GM12878 (cell line): Measurements from ENCODE around the gene IL19. TPM values are rescaled to one million over a fixed set of nuclear protein-coding genes. Genes with fewer than 3 reads are reported as not detected.
A peak's percentile ranks its signal among the peaks of the same experiment; 100 is the strongest.

ENCODE experiments used
- ATF3 ChIP-seq: IDR thresholded peaks from 2 replicates; pipeline ENCODE4 v1.6.1; 2011; ENCODE audit warnings: low read depth, mild to moderate bottlenecking, low read length, moderate library complexity, borderline replicate concordance; ENCODE audit errors: extremely low read depth
- CBFB ChIP-seq: IDR thresholded peaks from 2 replicates; pipeline ENCODE4 v1.6.1; 2016; ENCODE audit warnings: antibody characterized with exemption, low read depth
- CEBPZ ChIP-seq: fragments of 150-350 bp; IDR thresholded peaks from 2 replicates; pipeline ENCODE4 v1.6.1; 2016; ENCODE audit warnings: low read depth, low read length
- E2F4 ChIP-seq: IDR thresholded peaks from 2 replicates; pipeline ENCODE4 v1.6.1; 2012; ENCODE audit warnings: low read depth, low read length, improper control_type of control experiment
- FOXM1 ChIP-seq: IDR thresholded peaks from 2 replicates; pipeline ENCODE4 v1.6.1; 2012; ENCODE audit warnings: low read depth, mild to moderate bottlenecking, inconsistent platforms, low read length, moderate library complexity
- IKZF2 ChIP-seq, 2 experiments: fragments of 450-650 bp; IDR thresholded peaks; 2 replicates each; pipeline ENCODE4 v1.6.1; 2017; ENCODE audit warnings: mild to moderate bottlenecking in 2 of 2, moderate library complexity in 2 of 2
- IRF3 ChIP-seq: fragments of 450-650 bp; IDR thresholded peaks from 2 replicates; pipeline ENCODE4 v1.6.1; 2014; ENCODE audit warnings: mild to moderate bottlenecking
- KAT2A ChIP-seq: conservative IDR thresholded peaks from 2 replicates; pipeline ENCODE4 v1.6.1; 2011; ENCODE audit warnings: low read depth, low read length; ENCODE audit not compliant: control insufficient read depth
- MAX ChIP-seq: IDR thresholded peaks from 2 replicates; pipeline ENCODE4 v1.6.1; 2012; ENCODE audit warnings: low read depth, low read length, improper control_type of control experiment
- NFIC ChIP-seq: IDR thresholded peaks from 2 replicates; pipeline ENCODE4 v1.6.1; 2012; ENCODE audit warnings: low read depth, mild to moderate bottlenecking, inconsistent platforms, low read length, moderate library complexity
- NRF1 ChIP-seq: conservative IDR thresholded peaks from 2 replicates; pipeline ENCODE4 v1.6.1; 2011; ENCODE audit warnings: mild to moderate bottlenecking, low read depth, low read length, improper control_type of control experiment
- PAX5 ChIP-seq: IDR thresholded peaks from 2 replicates; pipeline ENCODE4 v1.6.1; 2011; ENCODE audit warnings: low read depth, low read length, borderline replicate concordance
- PBX3 ChIP-seq: IDR thresholded peaks from 2 replicates; pipeline ENCODE4 v1.6.1; 2011; ENCODE audit warnings: mild to moderate bottlenecking, low read depth, low read length, moderate library complexity; ENCODE audit not compliant: insufficient replicate concordance
- RELA ChIP-seq: fragments of 450-650 bp; IDR thresholded peaks from 2 replicates; pipeline ENCODE4 v1.8.0; 2014; ENCODE audit warnings: borderline replicate concordance; ENCODE audit not compliant: partially characterized antibody
- RELB ChIP-seq: fragments of 450-650 bp; IDR thresholded peaks from 2 replicates; pipeline ENCODE4 v1.6.1; 2017; ENCODE audit warnings: low read depth, mild to moderate bottlenecking, moderate library complexity
- SMARCA5 ChIP-seq: fragments of 450-650 bp; IDR thresholded peaks from 2 replicates; pipeline ENCODE4 v1.6.1; 2017; ENCODE audit warnings: mild to moderate bottlenecking
- SREBF2 ChIP-seq: IDR thresholded peaks from 2 replicates; pipeline ENCODE4 v1.6.1; 2012; ENCODE audit warnings: mild to moderate bottlenecking, low read length
- SUZ12 ChIP-seq: fragments of 200-600 bp; sonication (generic); IDR thresholded peaks from one replicate; pipeline ENCODE4 v1.6.1; 2018; ENCODE audit warnings: antibody characterized with exemption, mild to moderate bottlenecking; ENCODE audit not compliant: unreplicated experiment
- TCF12 ChIP-seq: IDR thresholded peaks from 2 replicates; pipeline ENCODE4 v1.6.1; 2011; ENCODE audit warnings: low read depth, mild to moderate bottlenecking, low read length
- USF1 ChIP-seq: IDR thresholded peaks from 2 replicates; pipeline ENCODE4 v1.6.1; 2011; ENCODE audit warnings: borderline replicate concordance, low read depth, mild to moderate bottlenecking, moderate library complexity, mixed read lengths, low read length; ENCODE audit not compliant: insufficient read depth; ENCODE audit errors: extremely low read length
- polyA plus RNA-seq, 11 experiments: library from polyadenylated mRNA; depleted of rRNA in 4 of 11; unstranded in 6 of 11; stranded (reverse) in 5 of 11; fragments of >200 nt; fragmentation: Nextera tagmentation in 4 of 11; fragmentation: Illumina TruSeq in 1 of 11; extraction: Ambion mirVana in 4 of 11; extraction: Trizol in 1 of 11; gene quantifications; 1 replicate in 1 of 11; 2 replicates in 10 of 11; pipeline versions ENCODE4 v1.2.1 to v1.2.3, GENCODE V29; 2011 to 2016; ENCODE audit warnings: inconsistent platforms in 2 of 11, missing spikeins in 2 of 11, low read depth in 1 of 11
- total RNA-seq, 4 experiments: library from RNA; depleted of rRNA in 3 of 4; stranded (reverse); fragments of >200 nt in 3 of 4; fragmentation: Illumina TruSeq in 1 of 4; extraction: Trizol in 1 of 4; gene quantifications; 2 replicates each; pipeline versions ENCODE4 v1.2.1 to v1.2.3, GENCODE V29; 2013 to 2021

The IL19 gene
- total and polyA plus RNA-seq, 10 of the 15 experiments (the other 5 are each of a cell fraction or from before 2014, with no cell fraction given), result 0.10 to 0.73 (median 0.28) TPM; not detected in 6

- TF ChIP-seq RELB (peak; percentile 94), FOXM1 (peak; percentile 95), CBFB (peak; percentile 90), KAT2A (no peak), IRF3 (no peak), SREBF2 (no peak), SUZ12 (no peak), NRF1 (no peak), E2F4 (no peak), RELA (peak; percentile 87), PAX5 (peak; percentile 93), CEBPZ (no peak), MAX (no peak; the same call in 1 of the 2 replicates), SMARCA5 (no peak), ATF3 (no peak), TCF12 (no peak; the same call in 1 of the 2 replicates), USF1 (peak; percentile 31), IKZF2 (IDR thresholded peaks at IDR 0.05) (peak; percentile 98), PBX3 (peak; percentile 15), NFIC (peak; percentile 98)
Measured at GRCh38 chr1:206803221-206803730, 32.7 kb downstream of the IL19 start (continued).
